GM12873 (cell line): ENCODE measurements around the gene KIAA1549.

Source experiments
- CTCF ChIP-seq: IDR thresholded peaks from 2 replicates; pipeline ENCODE4 v1.5.1; 2012; ENCODE audit warnings: low read depth, mild to moderate bottlenecking, moderate library complexity, low read length, control low read depth; ENCODE audit not compliant: insufficient read depth; ENCODE audit errors: missing control alignments

The KIAA1549 gene

DNA sequence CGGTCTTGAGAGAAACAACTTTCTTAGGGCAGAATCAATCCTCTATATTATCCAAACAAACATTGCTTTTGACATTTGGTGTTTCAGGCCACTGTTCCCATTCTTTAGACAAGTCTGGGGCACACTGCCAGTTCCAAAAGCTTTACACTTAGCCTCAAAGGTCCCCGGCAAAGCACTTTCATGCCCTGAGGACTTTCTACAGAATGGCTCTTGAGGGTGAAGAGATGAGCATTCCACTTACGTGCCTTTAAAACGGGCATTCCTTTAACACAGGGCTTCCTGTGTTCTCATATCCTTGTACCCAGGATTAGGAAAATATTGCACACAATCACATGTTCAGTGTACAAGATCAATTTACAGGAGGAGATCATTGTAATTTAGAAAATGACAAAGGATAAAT is 196.5 kb downstream of the KIAA1549 start:
- no peak for TF ChIP-seq CTCF
